ENCODE data around the gene RASSF7. TPM values are rescaled to one million over a fixed set of nuclear protein-coding genes. Genes with fewer than 3 reads are reported as not detected.

The RASSF7 gene
- polyA plus RNA-seq, 2 of the 4 experiments (the other 2 are of a cell fraction): 18.4 to 30.7 TPM

DNA sequence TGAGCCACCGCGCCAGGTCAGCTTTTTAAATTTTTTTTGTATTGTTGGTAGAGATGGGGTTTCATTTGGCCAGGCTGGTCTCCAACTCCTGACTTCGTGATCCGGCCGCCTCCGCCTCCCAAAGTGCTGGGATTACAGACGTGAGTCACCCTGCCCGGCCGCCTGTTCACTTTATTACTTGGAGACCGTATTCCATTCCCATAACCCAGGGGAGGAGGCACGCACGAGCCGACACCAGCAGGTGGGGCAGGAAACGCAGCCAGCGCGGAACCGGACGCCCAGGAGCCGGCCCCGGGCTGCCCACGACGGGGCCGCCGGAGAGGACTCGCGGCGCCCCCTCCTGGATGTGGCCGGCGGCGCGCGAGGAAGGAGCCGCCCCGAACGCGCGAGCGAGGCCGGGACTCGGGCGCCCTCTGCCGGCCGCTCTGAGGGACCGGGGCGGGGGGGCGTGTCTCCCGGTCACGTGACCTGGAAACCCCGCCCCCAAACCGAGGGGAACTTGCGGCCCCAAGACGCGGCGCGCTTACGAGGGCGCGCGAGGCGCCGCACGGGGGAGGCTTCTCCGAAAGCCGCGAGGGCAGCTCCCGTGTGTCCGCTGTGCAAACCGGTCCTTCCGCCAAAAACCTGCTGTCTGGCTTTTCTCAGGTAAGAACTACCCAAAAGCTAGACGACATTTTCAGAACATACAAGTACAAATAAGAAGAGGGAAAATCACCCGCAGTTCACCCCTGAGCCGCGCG is 42.1 kb upstream of the RASSF7 start (continued):
- TF ChIP-seq FOSB (CRISPR knock-in tag; IDR thresholded peaks at IDR 0.05): no peak
- no peak for TF ChIP-seq HOXA7 (CRISPR knock-in tag; IDR thresholded peaks at IDR 0.05)
- no peak for TF ChIP-seq JUNB (IDR thresholded peaks at IDR 0.05)
- TF ChIP-seq EHMT2 (IDR thresholded peaks at IDR 0.05; ENCODE audit: low read depth): no peak
- TF ChIP-seq, protein P1, sequence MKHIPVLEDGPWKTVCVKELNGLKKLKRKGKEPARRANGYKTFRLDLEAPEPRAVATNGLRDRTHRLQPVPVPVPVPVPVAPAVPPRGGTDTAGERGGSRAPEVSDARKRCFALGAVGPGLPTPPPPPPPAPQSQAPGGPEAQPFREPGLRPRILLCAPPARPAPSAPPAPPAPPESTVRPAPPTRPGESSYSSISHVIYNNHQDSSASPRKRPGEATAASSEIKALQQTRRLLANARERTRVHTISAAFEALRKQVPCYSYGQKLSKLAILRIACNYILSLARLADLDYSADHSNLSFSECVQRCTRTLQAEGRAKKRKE (CRISPR knock-in tag; IDR thresholded peaks at IDR 0.05; ENCODE audit: low read depth): peak; percentile 78; the same call in 1 of the 2 replicates
- TF ChIP-seq CBX2 (IDR thresholded peaks at IDR 0.05; ENCODE audit: borderline replicate concordance, low read depth): no peak
- TF ChIP-seq BHLHE40 (IDR thresholded peaks at IDR 0.05; ENCODE audit: low read depth, low read length): peak; percentile 81
- no peak for TF ChIP-seq CHD4 (IDR thresholded peaks at IDR 0.05; ENCODE audit: borderline replicate concordance)
- TF ChIP-seq EP300 (IDR thresholded peaks at IDR 0.05): no peak
- TF ChIP-seq, protein P2, sequence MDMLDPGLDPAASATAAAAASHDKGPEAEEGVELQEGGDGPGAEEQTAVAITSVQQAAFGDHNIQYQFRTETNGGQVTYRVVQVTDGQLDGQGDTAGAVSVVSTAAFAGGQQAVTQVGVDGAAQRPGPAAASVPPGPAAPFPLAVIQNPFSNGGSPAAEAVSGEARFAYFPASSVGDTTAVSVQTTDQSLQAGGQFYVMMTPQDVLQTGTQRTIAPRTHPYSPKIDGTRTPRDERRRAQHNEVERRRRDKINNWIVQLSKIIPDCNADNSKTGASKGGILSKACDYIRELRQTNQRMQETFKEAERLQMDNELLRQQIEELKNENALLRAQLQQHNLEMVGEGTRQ (IDR thresholded peaks at IDR 0.05): peak; percentile 92
- TF ChIP-seq ZNF302 (CRISPR knock-in tag; IDR thresholded peaks at IDR 0.05): no peak
- TF ChIP-seq ZSCAN20 (CRISPR knock-in tag; IDR thresholded peaks at IDR 0.05): no peak
- TF ChIP-seq CHD2 (IDR thresholded peaks at IDR 0.05; ENCODE audit: low read length, partially characterized antibody): no peak
- TF ChIP-seq, protein P3, sequence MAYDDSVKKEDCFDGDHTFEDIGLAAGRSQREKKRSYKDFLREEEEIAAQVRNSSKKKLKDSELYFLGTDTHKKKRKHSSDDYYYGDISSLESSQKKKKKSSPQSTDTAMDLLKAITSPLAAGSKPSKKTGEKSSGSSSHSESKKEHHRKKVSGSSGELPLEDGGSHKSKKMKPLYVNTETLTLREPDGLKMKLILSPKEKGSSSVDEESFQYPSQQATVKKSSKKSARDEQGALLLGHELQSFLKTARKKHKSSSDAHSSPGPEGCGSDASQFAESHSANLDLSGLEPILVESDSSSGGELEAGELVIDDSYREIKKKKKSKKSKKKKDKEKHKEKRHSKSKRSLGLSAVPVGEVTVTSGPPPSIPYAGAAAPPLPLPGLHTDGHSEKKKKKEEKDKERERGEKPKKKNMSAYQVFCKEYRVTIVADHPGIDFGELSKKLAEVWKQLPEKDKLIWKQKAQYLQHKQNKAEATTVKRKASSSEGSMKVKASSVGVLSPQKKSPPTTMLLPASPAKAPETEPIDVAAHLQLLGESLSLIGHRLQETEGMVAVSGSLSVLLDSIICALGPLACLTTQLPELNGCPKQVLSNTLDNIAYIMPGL (CRISPR knock-in tag; IDR thresholded peaks at IDR 0.05; ENCODE audit: borderline replicate concordance): 0 out of 2 replicates have a peak, but pooled peaks have one; percentile 21
- TF ChIP-seq POLR2AphosphoS2 (conservative IDR thresholded peaks at IDR 0.05; ENCODE audit: low read length): no peak
- TF ChIP-seq HDAC2 (IDR thresholded peaks at IDR 0.05): no peak
- TF ChIP-seq MAZ (IDR thresholded peaks at IDR 0.05; ENCODE audit: borderline replicate concordance, low read depth, low read length): peak; percentile 57; the same call in 1 of the 2 replicates
- TF ChIP-seq KDM5A (IDR thresholded peaks at IDR 0.05): no peak
- TF ChIP-seq, protein P4, sequence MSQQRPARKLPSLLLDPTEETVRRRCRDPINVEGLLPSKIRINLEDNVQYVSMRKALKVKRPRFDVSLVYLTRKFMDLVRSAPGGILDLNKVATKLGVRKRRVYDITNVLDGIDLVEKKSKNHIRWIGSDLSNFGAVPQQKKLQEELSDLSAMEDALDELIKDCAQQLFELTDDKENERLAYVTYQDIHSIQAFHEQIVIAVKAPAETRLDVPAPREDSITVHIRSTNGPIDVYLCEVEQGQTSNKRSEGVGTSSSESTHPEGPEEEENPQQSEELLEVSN (IDR thresholded peaks at IDR 0.05; ENCODE audit: borderline replicate concordance, low read depth): peak; percentile 98
- peak; percentile 25 to 83; a peak in 2 of 5 replicates for TF ChIP-seq JUN (IDR thresholded peaks at IDR 0.05)
- no peak for TF ChIP-seq ZC3H11A (IDR thresholded peaks at IDR 0.05)
- no peak for TF ChIP-seq ZFP36 (IDR thresholded peaks at IDR 0.05; ENCODE audit: borderline replicate concordance, partially characterized antibody)
- TF ChIP-seq RNF2 (IDR thresholded peaks at IDR 0.05; ENCODE audit: borderline replicate concordance, low read depth): no peak
- TF ChIP-seq GATA3 (IDR thresholded peaks at IDR 0.05; ENCODE audit: borderline replicate concordance): peak; percentile 30; the same call in 1 of the 2 replicates
- TF ChIP-seq, protein P5, sequence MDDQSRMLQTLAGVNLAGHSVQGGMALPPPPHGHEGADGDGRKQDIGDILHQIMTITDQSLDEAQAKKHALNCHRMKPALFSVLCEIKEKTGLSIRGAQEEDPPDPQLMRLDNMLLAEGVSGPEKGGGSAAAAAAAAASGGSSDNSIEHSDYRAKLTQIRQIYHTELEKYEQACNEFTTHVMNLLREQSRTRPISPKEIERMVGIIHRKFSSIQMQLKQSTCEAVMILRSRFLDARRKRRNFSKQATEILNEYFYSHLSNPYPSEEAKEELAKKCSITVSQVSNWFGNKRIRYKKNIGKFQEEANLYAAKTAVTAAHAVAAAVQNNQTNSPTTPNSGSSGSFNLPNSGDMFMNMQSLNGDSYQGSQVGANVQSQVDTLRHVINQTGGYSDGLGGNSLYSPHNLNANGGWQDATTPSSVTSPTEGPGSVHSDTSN (IDR thresholded peaks at IDR 0.05): 0 out of 2 replicates have a peak, but pooled peaks have one; percentile 30
- TF ChIP-seq RARB (CRISPR knock-in tag; IDR thresholded peaks at IDR 0.05): no peak
- TF ChIP-seq CBX8 (IDR thresholded peaks at IDR 0.05): no peak
- peak; percentile 81; the same call in 1 of the 2 replicates for TF ChIP-seq FOXS1 (CRISPR knock-in tag; IDR thresholded peaks at IDR 0.05)
- no peak for TF ChIP-seq NFE2L2 (conservative IDR thresholded peaks at IDR 0.05; ENCODE audit: low read length)
- peak; percentile 86 for TF ChIP-seq SMC3 (IDR thresholded peaks at IDR 0.05)
- TF ChIP-seq RAD21 (conservative IDR thresholded peaks at IDR 0.05 in 1 of 2, IDR thresholded peaks at IDR 0.05 in 1 of 2): peak; percentile 68 to 89
